ENCODE measurements around the gene VEZF1.

GRCh38 chr17:58010067-58010799, 22.2 kb upstream of the VEZF1 start:
- TF ChIP-seq CTCF (conservative IDR thresholded peaks at IDR 0.05 in 1 of 2, IDR thresholded peaks at IDR 0.05 in 1 of 2; ENCODE audit: low read depth in 1 of 2, low read length in 2 of 2) (no peak), EZH2 (IDR thresholded peaks at IDR 0.05; ENCODE audit: low read length, missing control alignments) (no peak)
